SHP77 treated with DMSO at 0.1 percent for 48 hours (cell line): ENCODE measurements around the gene PIK3C2G.
"Not testable (repeated sequence)": the region's sequence is repeated elsewhere in the genome, so short reads cannot be mapped to it uniquely, and the experiment has no call there.

Experiments
- DNase-seq: peaks from one replicate; lab custom pipeline; 2025; lab: John Stamatoyannopoulos, UW

Gene PIK3C2G

GRCh38 chr12:18472806-18473205 is 211.5 kb downstream of the PIK3C2G start:
- DNase-seq, result no peak

GRCh38 chr12:18476861-18477260 is 215.5 kb downstream of the PIK3C2G start:
- DNase-seq, result no peak

- no peak for DNase-seq
Observed at GRCh38 chr12:18479256-18479655, 217.9 kb downstream of the PIK3C2G start.

GRCh38 chr12:18482601-18483120 is 221.3 kb downstream of the PIK3C2G start:
- no peak for DNase-seq

GRCh38 chr12:18483698-18484325 is 222.5 kb downstream of the PIK3C2G start:
- DNase-seq, result no peak

GRCh38 chr12:18486036-18486435 is 224.7 kb downstream of the PIK3C2G start:
- DNase-seq, result no peak

GRCh38 chr12:18487509-18487908 is 226.2 kb downstream of the PIK3C2G start:
- DNase-seq, result no peak

GRCh38 chr12:18492372-18493025 is 231.2 kb downstream of the PIK3C2G start:
- no peak for DNase-seq

- DNase-seq, result no peak
Observed at GRCh38 chr12:18496156-18496555, 234.8 kb downstream of the PIK3C2G start.

GRCh38 chr12:18500160-18500574 is 238.8 kb downstream of the PIK3C2G start:
- not testable (repeated sequence) for DNase-seq

- not testable (repeated sequence) for DNase-seq
Observed at GRCh38 chr12:18500736-18501135, 239.4 kb downstream of the PIK3C2G start.

GRCh38 chr12:18502422-18502968 is 241.2 kb downstream of the PIK3C2G start:
- DNase-seq, result peak; percentile 49

- DNase-seq, result no peak
Observed at GRCh38 chr12:18521461-18521860, 260.1 kb downstream of the PIK3C2G start.

- DNase-seq, result no peak
Observed at GRCh38 chr12:18522806-18523205, 261.5 kb downstream of the PIK3C2G start.

GRCh38 chr12:18542497-18542896 is 281.2 kb downstream of the PIK3C2G start:
- not testable (repeated sequence) for DNase-seq

GRCh38 chr12:18546399-18546798 is 285.1 kb downstream of the PIK3C2G start:
- peak; percentile 18 for DNase-seq

GRCh38 chr12:18549598-18549997 is 288.3 kb downstream of the PIK3C2G start:
- DNase-seq, result no peak

- DNase-seq, result no peak
Observed at GRCh38 chr12:18551106-18551505, 289.8 kb downstream of the PIK3C2G start.

- DNase-seq, result no peak
Observed at GRCh38 chr12:18551701-18552100, 290.4 kb downstream of the PIK3C2G start.

- DNase-seq, result no peak
Observed at GRCh38 chr12:18552829-18553228, 291.5 kb downstream of the PIK3C2G start.

GRCh38 chr12:18556161-18556560 is 294.8 kb downstream of the PIK3C2G start:
- no peak for DNase-seq

GRCh38 chr12:18559242-18559641 is 297.9 kb downstream of the PIK3C2G start:
- DNase-seq, result no peak

GRCh38 chr12:18562531-18562930 is 301.2 kb downstream of the PIK3C2G start:
- DNase-seq, result no peak
